ENCODE measurements around the gene AOPEP.

- TF ChIP-seq CTCF (IDR thresholded peaks at IDR 0.05) (peak in 1 of 4 donors; percentile 9), POLR2A (IDR thresholded peaks at IDR 0.05) (peak; percentile 49)
Observed at GRCh38 chr9:94861589-94862272, 135.2 kb downstream of the AOPEP start.
